GM23338 (cell line): ENCODE measurements around the gene MRPL38. TPM values are rescaled to one million over a fixed set of nuclear protein-coding genes. Genes with fewer than 3 reads are reported as not detected.

Source experiments
- ATAC-seq: fragments of 200-7000 bp; cut with Tn5 transposase; 3 replicates; pipeline ENCODE4 v1.9.1; 2020
- DNase-seq: peaks from one replicate; pipeline ENCODE4 v3.0.0-alpha.2; 2015; ENCODE audit warnings: low spot score
- H2AFZ ChIP-seq: fragments of 200-600 bp; sonication (generic); 2 replicates; pipeline ENCODE4 v1.8.0; 2016; ENCODE audit warnings: antibody characterized with exemption, mild to moderate bottlenecking, moderate library complexity
- H3F3A ChIP-seq: fragments of 200-600 bp; sonication (generic); replicated peaks from 2 replicates; pipeline ENCODE4 v1.8.0; 2017; ENCODE audit warnings: antibody characterized with exemption, mixed run types, low read depth
- H3K27ac ChIP-seq: fragments of 200-600 bp; sonication (generic); 2 replicates; pipeline ENCODE4 v1.6.1; 2016; ENCODE audit warnings: low read depth
- H3K27me3 ChIP-seq: fragments of 200-600 bp; sonication (generic); 2 replicates; pipeline ENCODE4 v1.8.0; 2016; ENCODE audit warnings: mild to moderate bottlenecking, mixed run types, moderate library complexity; ENCODE audit not compliant: insufficient read depth
- H3K36me3 ChIP-seq: fragments of 200-600 bp; sonication (generic); 2 replicates; pipeline ENCODE4 v1.8.0; 2016; ENCODE audit warnings: mild to moderate bottlenecking; ENCODE audit not compliant: insufficient read depth
- H3K4me1 ChIP-seq: fragments of 200-600 bp; sonication (generic); 2 replicates; pipeline ENCODE4 v1.8.0; 2016; ENCODE audit warnings: mild to moderate bottlenecking, moderate library complexity; ENCODE audit not compliant: insufficient read depth
- H3K4me2 ChIP-seq: fragments of 200-600 bp; sonication (generic); 2 replicates; pipeline ENCODE4 v1.7.1; 2017; ENCODE audit warnings: mixed run types
- H3K4me3 ChIP-seq: fragments of 200-600 bp; sonication (generic); 2 replicates; pipeline ENCODE4 v1.6.1; 2016; ENCODE audit warnings: mixed run types
- H3K79me2 ChIP-seq: fragments of 200-600 bp; sonication (generic); replicated peaks from 2 replicates; pipeline ENCODE4 v1.8.0; 2017; ENCODE audit warnings: mild to moderate bottlenecking; ENCODE audit not compliant: insufficient read depth
- H3K9me2 ChIP-seq: fragments of 200-600 bp; sonication (generic); 2 replicates; pipeline ENCODE4 v1.8.0; 2017; ENCODE audit not compliant: insufficient read depth
- H4K20me1 ChIP-seq: fragments of 200-600 bp; sonication (generic); replicated peaks from 2 replicates; pipeline ENCODE4 v1.8.0; 2017; ENCODE audit warnings: mild to moderate bottlenecking; ENCODE audit not compliant: insufficient read depth
- H3K27ac Mint-ChIP-seq: 2 replicates; pipeline ENCODE4 v1.8.0; 2020; ENCODE audit warnings: inconsistent platforms, mild to moderate bottlenecking, moderate library complexity, mixed read lengths
- H3K27me3 Mint-ChIP-seq: 3 replicates; pipeline ENCODE4 v1.8.0; 2022; ENCODE audit warnings: low read depth, mild to moderate bottlenecking, moderate library complexity, mixed read lengths, inconsistent platforms; ENCODE audit not compliant: insufficient read depth, poor library complexity
- H3K36me3 Mint-ChIP-seq: 3 replicates; pipeline ENCODE4 v1.8.0; 2021; ENCODE audit warnings: low read depth, mild to moderate bottlenecking, inconsistent platforms, moderate library complexity, mixed read lengths
- H3K4me1 Mint-ChIP-seq: 3 replicates; pipeline ENCODE4 v1.8.0; 2020; ENCODE audit warnings: mild to moderate bottlenecking, inconsistent platforms, mixed read lengths
- H3K4me3 Mint-ChIP-seq: 3 replicates; pipeline ENCODE4 v1.8.0; 2021; ENCODE audit warnings: moderate library complexity, mild to moderate bottlenecking, inconsistent platforms, mixed read lengths
- H3K9me3 Mint-ChIP-seq: 3 replicates; pipeline ENCODE4 v1.8.0; 2020; ENCODE audit warnings: moderate library complexity, mild to moderate bottlenecking, inconsistent platforms, mixed read lengths
- CREB1 ChIP-seq: fragments of 250-450 bp; sonication (Bioruptor Pico); IDR thresholded peaks from 2 replicates; pipeline ENCODE4 v1.5.0; 2020; ENCODE audit warnings: low read depth, mild to moderate bottlenecking, moderate library complexity
- ETS1 ChIP-seq: IDR thresholded peaks from 2 replicates; pipeline ENCODE4 v1.6.1; 2016; ENCODE audit warnings: antibody characterized with exemption
- EZH2 ChIP-seq: fragments of 200-600 bp; sonication (generic); IDR thresholded peaks from one replicate; pipeline ENCODE4 v1.8.0; 2017; ENCODE audit warnings: antibody characterized with exemption, mild to moderate bottlenecking, low read depth; ENCODE audit not compliant: unreplicated experiment
- EZH2phosphoT487 ChIP-seq: fragments of 200-600 bp; sonication (generic); IDR thresholded peaks from one replicate; pipeline ENCODE4 v1.8.1; 2018; ENCODE audit warnings: antibody characterized with exemption; ENCODE audit not compliant: unreplicated experiment
- JUNB ChIP-seq: IDR thresholded peaks from one replicate; pipeline ENCODE4 v1.6.1; 2016; ENCODE audit warnings: antibody characterized with exemption; ENCODE audit not compliant: unreplicated experiment
- NANOG ChIP-seq: IDR thresholded peaks from 2 replicates; pipeline ENCODE4 v1.6.1; 2016; ENCODE audit warnings: antibody characterized with exemption, borderline replicate concordance
- POLR2AphosphoS5 ChIP-seq: IDR thresholded peaks from 2 replicates; pipeline ENCODE4 v1.6.1; 2016; ENCODE audit warnings: antibody characterized with exemption, low read depth
- STAT1 ChIP-seq: IDR thresholded peaks from one replicate; pipeline ENCODE4 v1.6.1; 2016; ENCODE audit warnings: antibody characterized with exemption; ENCODE audit not compliant: unreplicated experiment
- ZNF114 ChIP-seq: fragments of 250-450 bp; sonication (Bioruptor Pico); IDR thresholded peaks from 2 replicates; pipeline ENCODE4 v1.5.0; 2020; ENCODE audit warnings: mild to moderate bottlenecking, moderate library complexity
- ZNF331 ChIP-seq: fragments of 250-450 bp; sonication (Bioruptor Pico); IDR thresholded peaks from 2 replicates; pipeline ENCODE4 v1.5.0; 2020; ENCODE audit warnings: low read depth, mild to moderate bottlenecking, moderate library complexity
- polyA plus RNA-seq: library from polyadenylated mRNA; unstranded; fragments of >200 nt; fragmentation: Nextera tagmentation; extraction: Ambion mirVana; gene quantifications from 2 replicates; pipeline ENCODE4 v1.2.1, GENCODE V29; 2016
- total RNA-seq: library from RNA; depleted of rRNA; stranded (reverse); fragments of >200 nt; shearing (Covaris generic); gene quantifications from 2 replicates; pipeline ENCODE4 v1.2.3, GENCODE V29; 2014
- TF ChIP-seq, protein P1 (sequence below): fragments of 250-450 bp; sonication (Bioruptor Pico); IDR thresholded peaks from 2 replicates; pipeline ENCODE4 v1.5.0; 2020; ENCODE audit warnings: mild to moderate bottlenecking, moderate library complexity

MRPL38 gene
- total and polyA plus RNA-seq, 2 experiments from 2014 or later: 63.6 to 90.0 TPM

GRCh38 chr17:75849724-75850123 is 55.0 kb downstream of the MRPL38 start:
- H3K27me3 ChIP-seq: no peaks in the 10 kb centered on the region
- ATAC-seq (no peak), DNase-seq (no peak)
- no peaks in the 10 kb centered on the region for H3K9me2 ChIP-seq
- no peak overlapping the region for H3K27ac ChIP-seq
- Mint-ChIP-seq H3K4me1 (peaks cover 18% of the 10 kb centered on the region), H3K9me3 (no peaks in the 10 kb centered on the region), H3K4me3 (no peak overlapping the region), H3K27me3 (peaks cover 12% of the 10 kb centered on the region), H3K27ac (no peak overlapping the region), H3K36me3 (peaks cover 57% of the 10 kb centered on the region)
- peaks cover 16% of the 10 kb centered on the region for H3K4me1 ChIP-seq
- no peak overlapping the region for H2AFZ ChIP-seq
- TF ChIP-seq STAT1 (no peak), ETS1 (no peak), NANOG (no peak), EZH2 (no peak), CREB1 (CRISPR knock-in tag) (no peak), POLR2AphosphoS5 (no peak), ZNF331 (CRISPR knock-in tag) (no peak), EZH2phosphoT487 (no peak), ZNF114 (no peak), JUNB (no peak)
- TF ChIP-seq, protein P1, sequence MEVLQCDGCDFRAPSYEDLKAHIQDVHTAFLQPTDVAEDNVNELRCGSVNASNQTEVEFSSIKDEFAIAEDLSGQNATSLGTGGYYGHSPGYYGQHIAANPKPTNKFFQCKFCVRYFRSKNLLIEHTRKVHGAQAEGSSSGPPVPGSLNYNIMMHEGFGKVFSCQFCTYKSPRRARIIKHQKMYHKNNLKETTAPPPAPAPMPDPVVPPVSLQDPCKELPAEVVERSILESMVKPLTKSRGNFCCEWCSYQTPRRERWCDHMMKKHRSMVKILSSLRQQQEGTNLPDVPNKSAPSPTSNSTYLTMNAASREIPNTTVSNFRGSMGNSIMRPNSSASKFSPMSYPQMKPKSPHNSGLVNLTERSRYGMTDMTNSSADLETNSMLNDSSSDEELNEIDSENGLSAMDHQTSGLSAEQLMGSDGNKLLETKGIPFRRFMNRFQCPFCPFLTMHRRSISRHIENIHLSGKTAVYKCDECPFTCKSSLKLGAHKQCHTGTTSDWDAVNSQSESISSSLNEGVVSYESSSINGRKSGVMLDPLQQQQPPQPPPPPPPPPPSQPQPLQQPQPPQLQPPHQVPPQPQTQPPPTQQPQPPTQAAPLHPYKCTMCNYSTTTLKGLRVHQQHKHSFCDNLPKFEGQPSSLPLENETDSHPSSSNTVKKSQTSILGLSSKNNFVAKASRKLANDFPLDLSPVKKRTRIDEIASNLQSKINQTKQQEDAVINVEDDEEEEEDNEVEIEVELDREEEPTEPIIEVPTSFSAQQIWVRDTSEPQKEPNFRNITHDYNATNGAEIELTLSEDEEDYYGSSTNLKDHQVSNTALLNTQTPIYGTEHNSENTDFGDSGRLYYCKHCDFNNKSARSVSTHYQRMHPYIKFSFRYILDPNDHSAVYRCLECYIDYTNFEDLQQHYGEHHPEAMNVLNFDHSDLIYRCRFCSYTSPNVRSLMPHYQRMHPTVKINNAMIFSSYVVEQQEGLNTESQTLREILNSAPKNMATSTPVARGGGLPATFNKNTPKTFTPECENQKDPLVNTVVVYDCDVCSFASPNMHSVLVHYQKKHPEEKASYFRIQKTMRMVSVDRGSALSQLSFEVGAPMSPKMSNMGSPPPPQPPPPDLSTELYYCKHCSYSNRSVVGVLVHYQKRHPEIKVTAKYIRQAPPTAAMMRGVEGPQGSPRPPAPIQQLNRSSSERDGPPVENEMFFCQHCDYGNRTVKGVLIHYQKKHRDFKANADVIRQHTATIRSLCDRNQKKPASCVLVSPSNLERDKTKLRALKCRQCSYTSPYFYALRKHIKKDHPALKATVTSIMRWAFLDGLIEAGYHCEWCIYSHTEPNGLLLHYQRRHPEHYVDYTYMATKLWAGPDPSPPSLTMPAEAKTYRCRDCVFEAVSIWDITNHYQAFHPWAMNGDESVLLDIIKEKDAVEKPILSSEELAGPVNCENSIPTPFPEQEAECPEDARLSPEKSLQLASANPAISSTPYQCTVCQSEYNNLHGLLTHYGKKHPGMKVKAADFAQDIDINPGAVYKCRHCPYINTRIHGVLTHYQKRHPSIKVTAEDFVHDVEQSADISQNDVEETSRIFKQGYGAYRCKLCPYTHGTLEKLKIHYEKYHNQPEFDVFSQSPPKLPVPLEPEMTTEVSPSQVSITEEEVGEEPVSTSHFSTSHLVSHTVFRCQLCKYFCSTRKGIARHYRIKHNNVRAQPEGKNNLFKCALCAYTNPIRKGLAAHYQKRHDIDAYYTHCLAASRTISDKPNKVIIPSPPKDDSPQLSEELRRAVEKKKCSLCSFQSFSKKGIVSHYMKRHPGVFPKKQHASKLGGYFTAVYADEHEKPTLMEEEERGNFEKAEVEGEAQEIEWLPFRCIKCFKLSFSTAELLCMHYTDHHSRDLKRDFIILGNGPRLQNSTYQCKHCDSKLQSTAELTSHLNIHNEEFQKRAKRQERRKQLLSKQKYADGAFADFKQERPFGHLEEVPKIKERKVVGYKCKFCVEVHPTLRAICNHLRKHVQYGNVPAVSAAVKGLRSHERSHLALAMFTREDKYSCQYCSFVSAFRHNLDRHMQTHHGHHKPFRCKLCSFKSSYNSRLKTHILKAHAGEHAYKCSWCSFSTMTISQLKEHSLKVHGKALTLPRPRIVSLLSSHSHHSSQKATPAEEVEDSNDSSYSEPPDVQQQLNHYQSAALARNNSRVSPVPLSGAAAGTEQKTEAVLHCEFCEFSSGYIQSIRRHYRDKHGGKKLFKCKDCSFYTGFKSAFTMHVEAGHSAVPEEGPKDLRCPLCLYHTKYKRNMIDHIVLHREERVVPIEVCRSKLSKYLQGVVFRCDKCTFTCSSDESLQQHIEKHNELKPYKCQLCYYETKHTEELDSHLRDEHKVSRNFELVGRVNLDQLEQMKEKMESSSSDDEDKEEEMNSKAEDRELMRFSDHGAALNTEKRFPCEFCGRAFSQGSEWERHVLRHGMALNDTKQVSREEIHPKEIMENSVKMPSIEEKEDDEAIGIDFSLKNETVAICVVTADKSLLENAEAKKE (CRISPR knock-in tag): no peak
- H4K20me1 ChIP-seq: 0 out of 2 replicates have a peak, but pooled peaks cover 10% of the 10 kb centered on the region
- H3K4me3 ChIP-seq: no peak overlapping the region
- H3F3A ChIP-seq: peaks cover 17% of the 10 kb centered on the region
- H3K79me2 ChIP-seq: peaks cover 19% of the 10 kb centered on the region
- peaks cover 15% of the 10 kb centered on the region; the same call in 1 of the 2 replicates for H3K36me3 ChIP-seq
- no peak overlapping the region for H3K4me2 ChIP-seq
